Parathyroid adenoma (tissue), 2 donors: ENCODE results near the gene TBCA.

ENCODE experiments used
- H2AFZ ChIP-seq: fragments of 300-600 bp; sonication (generic); one replicate; pipeline ENCODE4 v1.7.0; 2017; ENCODE audit warnings: antibody characterized with exemption, mild to moderate bottlenecking
- H3K27ac ChIP-seq: fragments of 300-600 bp; sonication (generic); one replicate; pipeline ENCODE4 v1.7.0; 2017
- H3K27me3 ChIP-seq: fragments of 300-600 bp; sonication (generic); one replicate; pipeline ENCODE4 v1.7.0; 2017; ENCODE audit warnings: low read length; ENCODE audit not compliant: control insufficient read depth, insufficient read depth
- H3K36me3 ChIP-seq: fragments of 300-600 bp; sonication (generic); one replicate; pipeline ENCODE4 v1.7.0; 2017; ENCODE audit warnings: low read length; ENCODE audit not compliant: control insufficient read depth, insufficient read depth
- H3K4me1 ChIP-seq: fragments of 300-600 bp; sonication (generic); one replicate; pipeline ENCODE4 v1.7.0; 2017; ENCODE audit warnings: control low read depth
- H3K4me2 ChIP-seq: fragments of 300-600 bp; sonication (generic); one replicate; pipeline ENCODE4 v1.7.0; 2017; ENCODE audit warnings: low read length
- H3K4me3 ChIP-seq: fragments of 300-600 bp; sonication (generic); one replicate; pipeline ENCODE4 v1.7.0; 2017; ENCODE audit warnings: low read depth, low read length
- H3K79me2 ChIP-seq: fragments of 300-600 bp; sonication (generic); one replicate; pipeline ENCODE4 v1.7.0; 2017; ENCODE audit warnings: control low read depth
- H3K9ac ChIP-seq: fragments of 300-600 bp; sonication (generic); one replicate; pipeline ENCODE4 v1.7.0; 2017; ENCODE audit warnings: mild to moderate bottlenecking
- H3K9me3 ChIP-seq: fragments of 300-600 bp; sonication (generic); one replicate; pipeline ENCODE4 v1.7.0; 2017; ENCODE audit warnings: low read length; ENCODE audit not compliant: control insufficient read depth
- TF ChIP-seq, protein P1 (sequence below): fragments of 300-600 bp; sonication (generic); IDR thresholded peaks from one replicate; pipeline ENCODE4 v1.7.0; 2017; ENCODE audit warnings: antibody characterized with exemption, mild to moderate bottlenecking
- donor health status: primary hyperparathyroidism.

TBCA gene

DNA sequence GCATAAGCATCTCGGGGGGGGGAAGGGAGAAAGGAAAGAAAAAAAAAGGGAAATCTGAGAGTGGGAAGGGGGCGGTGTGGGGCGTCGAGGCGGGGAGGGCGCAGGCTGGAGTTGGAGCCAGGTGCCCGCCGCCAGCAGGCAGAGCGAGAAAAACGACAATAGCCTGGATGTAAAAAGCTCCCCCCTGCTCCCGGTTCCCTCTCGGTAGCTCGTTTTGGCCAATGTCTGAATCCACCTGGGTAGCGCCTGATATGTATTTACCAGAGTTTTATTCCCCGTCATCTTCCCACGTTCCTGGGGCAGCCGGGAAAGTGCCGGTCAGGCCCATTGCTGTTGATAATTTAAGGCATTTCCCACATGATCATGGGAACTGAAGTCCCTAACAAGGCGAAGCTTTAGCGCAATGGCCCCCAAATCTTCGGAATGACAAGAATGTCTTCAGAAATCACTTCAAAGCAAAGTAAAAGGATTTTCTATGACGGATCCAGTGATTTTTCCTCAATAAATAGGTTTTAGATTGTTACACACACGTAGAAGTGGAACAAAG, 134.7 kb downstream of the TBCA start:
- H3K9me3 ChIP-seq = no peaks in the 10 kb centered on the region
- H3K36me3 ChIP-seq = no peaks in the 10 kb centered on the region
- no peak overlapping the region for H2AFZ ChIP-seq
- TF ChIP-seq, protein P1, sequence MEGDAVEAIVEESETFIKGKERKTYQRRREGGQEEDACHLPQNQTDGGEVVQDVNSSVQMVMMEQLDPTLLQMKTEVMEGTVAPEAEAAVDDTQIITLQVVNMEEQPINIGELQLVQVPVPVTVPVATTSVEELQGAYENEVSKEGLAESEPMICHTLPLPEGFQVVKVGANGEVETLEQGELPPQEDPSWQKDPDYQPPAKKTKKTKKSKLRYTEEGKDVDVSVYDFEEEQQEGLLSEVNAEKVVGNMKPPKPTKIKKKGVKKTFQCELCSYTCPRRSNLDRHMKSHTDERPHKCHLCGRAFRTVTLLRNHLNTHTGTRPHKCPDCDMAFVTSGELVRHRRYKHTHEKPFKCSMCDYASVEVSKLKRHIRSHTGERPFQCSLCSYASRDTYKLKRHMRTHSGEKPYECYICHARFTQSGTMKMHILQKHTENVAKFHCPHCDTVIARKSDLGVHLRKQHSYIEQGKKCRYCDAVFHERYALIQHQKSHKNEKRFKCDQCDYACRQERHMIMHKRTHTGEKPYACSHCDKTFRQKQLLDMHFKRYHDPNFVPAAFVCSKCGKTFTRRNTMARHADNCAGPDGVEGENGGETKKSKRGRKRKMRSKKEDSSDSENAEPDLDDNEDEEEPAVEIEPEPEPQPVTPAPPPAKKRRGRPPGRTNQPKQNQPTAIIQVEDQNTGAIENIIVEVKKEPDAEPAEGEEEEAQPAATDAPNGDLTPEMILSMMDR = no peak
- H3K4me2 ChIP-seq = no peak overlapping the region
- no peaks in the 10 kb centered on the region for H3K4me1 ChIP-seq
- no peak overlapping the region for H3K4me3 ChIP-seq
- peaks cover 51% of the 10 kb centered on the region for H3K27me3 ChIP-seq
- no peaks in the 10 kb centered on the region for H3K79me2 ChIP-seq
- H3K27ac ChIP-seq = no peak overlapping the region
- no peak overlapping the region for H3K9ac ChIP-seq
